ENCODE results near the gene PACRG.

DNA sequence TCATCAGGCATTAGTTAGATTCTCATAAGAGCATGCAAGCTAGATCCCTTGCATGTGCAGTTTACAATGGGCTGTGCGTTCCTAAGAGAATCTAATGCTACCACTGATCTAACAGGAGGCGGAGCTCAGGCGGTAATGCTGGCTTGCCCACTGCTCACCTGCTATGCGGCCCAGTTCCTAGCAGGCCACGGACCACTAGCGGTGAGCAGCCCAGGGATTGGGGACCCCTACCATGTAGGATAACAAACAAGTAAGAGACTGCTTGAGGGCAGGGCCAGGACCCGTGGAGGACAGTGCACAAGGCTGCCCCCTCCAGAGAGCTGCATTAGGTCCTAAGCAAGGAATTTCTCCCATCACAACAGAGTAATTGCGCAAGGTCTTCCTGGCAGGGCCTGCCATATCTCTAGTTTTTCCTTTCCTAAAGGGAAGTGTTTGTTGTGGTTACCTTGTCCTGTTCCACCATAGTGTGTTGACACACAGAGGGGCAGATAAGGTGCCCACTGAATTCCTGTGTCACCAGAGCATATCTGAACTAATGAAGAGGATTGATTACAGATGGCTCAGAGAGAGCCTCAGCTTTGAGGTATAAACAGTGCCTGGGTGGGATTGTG is 58.0 kb downstream of the PACRG start:
- TF ChIP-seq YY1 (IDR thresholded peaks at IDR 0.05; ENCODE audit: insufficient read depth, insufficient read length) (no peak), SUZ12 (IDR thresholded peaks at IDR 0.05; ENCODE audit: extremely low read depth, insufficient read depth, insufficient read length) (no peak)

Measured in NT2/D1 (cell line).